Activated naive CD4-positive, alpha-beta T cell treated with anti-CD3 and anti-CD28 coated beads, Interleukin-2, amount 10 ng/mL, durations not matched to agents 5 hours and 36 hours (primary cell): Measurements from ENCODE around the gene PRR12. TPM values are rescaled to one million over a fixed set of nuclear protein-coding genes. Genes with fewer than 3 reads are reported as not detected.

Source experiments
- total RNA-seq, 2 experiments: library from RNA; stranded (reverse); gene quantifications; one replicate each; pipeline ENCODE4 v1.2.3, GENCODE V29; 2021

PRR12 gene
- 10 to 100 TPM; 39.3 to 40.8 TPM for total RNA-seq

GRCh38 chr19:49590971-49591730 is at the start of gene PRR12:
PRR12 (plus strand) TSS chr19:49591182; CDS start chr19:49591655, 473 bp downstream.

GRCh38 chr19:49580264-49581006 is 10.5 kb upstream of the PRR12 start, which contains the start of gene NOSIP:
NOSIP (minus strand) TSS chr19:49580556; CDS start chr19:49560691, 19,865 bp downstream.

GRCh38 chr19:49581007-49581508 is 9.9 kb upstream of the PRR12 start, which contains the start of gene PRRG2:
PRRG2 (plus strand) TSS chr19:49581316; CDS start chr19:49583220, 1,904 bp downstream.

GRCh38 chr19:49640113-49640898 is 49.3 kb downstream of the PRR12 start, which contains the start of gene RRAS:
RRAS (minus strand) TSS chr19:49640143; CDS start chr19:49640098, 45 bp downstream.

GRCh38 chr19:49641688-49642491 is 50.9 kb downstream of the PRR12 start, which contains the start of gene SCAF1:
SCAF1 (plus strand) TSS chr19:49642209; CDS start chr19:49645027, 2,818 bp downstream.

GRCh38 chr19:49665351-49666119 is 74.6 kb downstream of the PRR12 start, which contains the start of the genes BCL2L12 and IRF3:
BCL2L12 (plus strand) TSS chr19:49665933; CDS start chr19:49666693, 760 bp downstream.
IRF3 (minus strand) TSS chr19:49665857; CDS start chr19:49664838, 1,019 bp downstream.

Other genes with a start within 250 kb of the PRR12 start
- not detected for gene TEAD2, start 228.8 kb upstream of the PRR12 start, total RNA-seq
- not detected for gene DKKL1, start 227.3 kb upstream of the PRR12 start, total RNA-seq
- gene KASH5, start 202.9 kb upstream of the PRR12 start, total RNA-seq = under 1 TPM; 0.33 to 0.46 TPM
- 1 to 10 TPM; 1.4 to 1.5 TPM for gene PTH2, start 167.7 kb upstream of the PRR12 start, total RNA-seq
- gene GFY, start 165.8 kb upstream of the PRR12 start, total RNA-seq = not detected
- under 1 TPM; 0.19 to 0.23 TPM for gene SLC17A7, start 149.7 kb upstream of the PRR12 start, total RNA-seq
- 100 to 1,000 TPM; 175 to 179 TPM for gene PIH1D1, start 139.4 kb upstream of the PRR12 start, total RNA-seq
- 10 to 100 TPM; 45.2 to 49.4 TPM for gene ALDH16A1, start 138.0 kb upstream of the PRR12 start, total RNA-seq
- 100 to 1,000 TPM; 398 to 423 TPM for gene FLT3LG, start 117.0 kb upstream of the PRR12 start, total RNA-seq
- 1,000 to 10,000 TPM; 3,272 to 3,289 TPM for gene RPL13A, start 103.6 kb upstream of the PRR12 start, total RNA-seq
- 1,000 to 10,000 TPM; 3,280 to 3,427 TPM for gene RPS11, start 94.7 kb upstream of the PRR12 start, total RNA-seq
- 10 to 100 TPM; 28.0 to 34.5 TPM for gene FCGRT, start 78.5 kb upstream of the PRR12 start, total RNA-seq
- gene RCN3, start 63.2 kb upstream of the PRR12 start, total RNA-seq = 1 to 10 TPM; 1.8 to 2.6 TPM
- 100 to 1,000 TPM; 408 to 414 TPM for gene NOSIP, start 10.6 kb upstream of the PRR12 start, total RNA-seq
- 1 to 10 TPM; 1.8 to 2.2 TPM for gene PRRG2, start 9.9 kb upstream of the PRR12 start, total RNA-seq
- gene RRAS, start 49.0 kb downstream of the PRR12 start, total RNA-seq = 10 to 100 TPM; 13.7 to 13.8 TPM
- 10 to 100 TPM; 53.6 to 55.0 TPM for gene SCAF1, start 51.0 kb downstream of the PRR12 start, total RNA-seq
- 100 to 1,000 TPM; 148 to 156 TPM for gene IRF3, start 74.7 kb downstream of the PRR12 start, total RNA-seq
- 10 to 100 TPM; 47.4 to 50.9 TPM for gene BCL2L12, start 74.8 kb downstream of the PRR12 start, total RNA-seq
- 100 to 1,000 TPM; 115 to 116 TPM for gene PRMT1, start 86.1 kb downstream of the PRR12 start, total RNA-seq
- gene ADM5, start 98.4 kb downstream of the PRR12 start, total RNA-seq = 1 to 10 TPM; 4.8 to 5.3 TPM
- 1 to 10 TPM; 1.3 to 1.6 TPM for gene CPT1C, start 99.9 kb downstream of the PRR12 start, total RNA-seq
- gene TSKS, start 172.1 kb downstream of the PRR12 start, total RNA-seq = 1 to 10 TPM; 1.2 to 1.7 TPM
- gene AP2A1, start 175.8 kb downstream of the PRR12 start, total RNA-seq = 10 to 100 TPM; 65.0 to 66.1 TPM
- gene FUZ, start 222.1 kb downstream of the PRR12 start, total RNA-seq = 10 to 100 TPM; 15.4 to 16.7 TPM
- 10 to 100 TPM; 49.9 to 51.3 TPM for gene MED25, start 227.1 kb downstream of the PRR12 start, total RNA-seq